K562 (cell line): Measurements from ENCODE around the gene ALKBH7. TPM values are rescaled to one million over a fixed set of nuclear protein-coding genes. Genes with fewer than 3 reads are reported as not detected.
"Not testable (repeated sequence)": the region's sequence is repeated elsewhere in the genome, so short reads cannot be mapped to it uniquely, and the experiment has no call there.

Experiments
- ATAC-seq: fragments of 200-7000 bp; cut with Tn5 transposase; 3 replicates; pipeline ENCODE4 v1.9.1; 2020; ENCODE audit warnings: moderate library complexity
- BruUV-seq: library from RNA; stranded (reverse); fragments of 400-500 nt; replicated peaks from 2 replicates; lab custom pipeline; 2021; lab: Mats Ljungman, UMichigan
- CTCF ChIA-PET: fragments of 300-600 bp; formaldehyde crosslinking; extraction: SDS; loops from one replicate; lab custom pipeline; 2021; ENCODE audit warnings: low intra/inter-chr PET ratio; lab: Yijun Ruan, JAX
- POLR2A ChIA-PET: fragments of 300-600, 350-650 bp; sonication (Branson Sonifier 250); formaldehyde crosslinking; extraction: SDS; loops from one replicate; lab custom pipeline; 2021; ENCODE audit warnings: antibody characterized with exemption, inconsistent platforms; lab: Yijun Ruan, JAX
- DNase-seq, 4 experiments: peaks; one replicate each; pipeline versions ENCODE4 v3.0.0 to v3.0.0-alpha.2; 2011 to 2018; ENCODE audit warnings: low spot score in 3 of 4, mixed read lengths in 3 of 4; ENCODE audit errors: extremely low read depth in 1 of 4
- FAIRE-seq: peaks from 2 replicates; lab custom pipeline; 2011; peaks lifted over from hg19 to GRCh38; lab: Jason Lieb, UNC
- H2AFZ ChIP-seq: 2 replicates; pipeline ENCODE4 v1.6.0; 2011; ENCODE audit warnings: low read depth, low read length, control low read depth, inconsistent platforms
- H3K27ac ChIP-seq: fragments of 200-600 bp; 3 replicates; pipeline ENCODE4 v1.8.0; 2011; ENCODE audit warnings: low read depth, mild to moderate bottlenecking, control low read depth, inconsistent platforms, low read length, moderate library complexity, mixed read lengths; ENCODE audit errors: extremely low read depth
- H3K27me3 ChIP-seq, 2 experiments: fragments of 300-600 bp in 1 of 2; 2 replicates in 1 of 2; 3 replicates in 1 of 2; pipeline versions ENCODE4 v1.6.0 to v1.8.0; 2011; ENCODE audit warnings: inconsistent platforms in 2 of 2, low read length in 2 of 2, mild to moderate bottlenecking in 1 of 2, mixed read lengths in 1 of 2, moderate library complexity in 1 of 2; ENCODE audit not compliant: control insufficient read depth in 2 of 2, insufficient read depth in 2 of 2
- H3K36me3 ChIP-seq: fragments of 300-600 bp; 3 replicates; pipeline ENCODE4 v1.8.0; 2011; ENCODE audit warnings: mild to moderate bottlenecking, low read length, inconsistent platforms; ENCODE audit not compliant: control insufficient read depth, insufficient read depth
- H3K4me1 ChIP-seq, 2 experiments: fragments of 200-600 bp in 1 of 2; replicated peaks in 1 of 2; 2 replicates in 1 of 2; 3 replicates in 1 of 2; pipeline versions ENCODE4 v1.5.1 to v1.8.0; 2011; ENCODE audit warnings: inconsistent platforms in 2 of 2, low read length in 2 of 2, mild to moderate bottlenecking in 1 of 2, mixed read lengths in 1 of 2, moderate library complexity in 1 of 2; ENCODE audit not compliant: control insufficient read depth in 2 of 2, insufficient read depth in 2 of 2
- H3K4me2 ChIP-seq: 2 replicates; pipeline ENCODE4 v1.6.1; 2011; ENCODE audit warnings: low read length, control low read depth, inconsistent platforms, mixed read lengths; ENCODE audit not compliant: insufficient read depth
- H3K4me3 ChIP-seq: fragments of 200-600 bp; sonication (generic), shearing (Covaris generic); 2 replicates; pipeline ENCODE4 v1.5.1; 2016; ENCODE audit warnings: control low read depth, inconsistent platforms
- H3K79me2 ChIP-seq: fragments of 200-600 bp; 3 replicates; pipeline ENCODE4 v1.8.0; 2011; ENCODE audit warnings: low read length, inconsistent platforms; ENCODE audit not compliant: control insufficient read depth, insufficient read depth
- H3K9ac ChIP-seq, 2 experiments: 2 replicates each; pipeline versions ENCODE4 v1.6.0 to v1.6.1; 2011; ENCODE audit warnings: low read depth in 2 of 2, low read length in 2 of 2, control low read depth in 1 of 2, inconsistent platforms in 1 of 2, mild to moderate bottlenecking in 1 of 2, mixed read lengths in 1 of 2; ENCODE audit not compliant: insufficient read depth in 1 of 2
- H3K9me1 ChIP-seq: one replicate; pipeline ENCODE4 v1.6.0; 2011; ENCODE audit warnings: inconsistent platforms, mild to moderate bottlenecking, low read length, moderate library complexity; ENCODE audit not compliant: control insufficient read depth, insufficient read depth
- H3K9me3 ChIP-seq: replicated peaks from 2 replicates; pipeline ENCODE4 v1.5.1; 2011; ENCODE audit warnings: low read depth, low read length, inconsistent platforms; ENCODE audit not compliant: control insufficient read depth, insufficient read depth
- H4K20me1 ChIP-seq: replicated peaks from 2 replicates; pipeline ENCODE4 v1.6.1; 2011; ENCODE audit warnings: low read length, inconsistent platforms, mixed read lengths; ENCODE audit not compliant: control insufficient read depth, insufficient read depth
- BMI1 ChIP-seq: fragments of 150-350 bp; IDR thresholded peaks from 2 replicates; pipeline ENCODE4 v1.6.1; 2014; ENCODE audit warnings: low read length
- CTCF ChIP-seq, 3 experiments: IDR thresholded peaks in 2 of 3; conservative IDR thresholded peaks in 1 of 3; 2 replicates each; pipeline ENCODE4 v1.5.1; 2011 to 2012; ENCODE audit warnings: low read length in 3 of 3, mild to moderate bottlenecking in 3 of 3, control low read depth in 2 of 3, improper control_type of control experiment in 1 of 3, inconsistent platforms in 1 of 3, low read depth in 1 of 3, mixed read lengths in 1 of 3, moderate library complexity in 1 of 3; ENCODE audit not compliant: insufficient read depth in 2 of 3
- CTCFL ChIP-seq: IDR thresholded peaks from 2 replicates; pipeline ENCODE4 v1.6.1; 2011; ENCODE audit warnings: borderline replicate concordance, low read depth, mild to moderate bottlenecking, moderate library complexity, low read length; ENCODE audit not compliant: insufficient read depth, poor library complexity, severe bottlenecking
- PHF21A ChIP-seq: fragments of 450-650 bp; IDR thresholded peaks from 2 replicates; pipeline ENCODE4 v1.6.1; 2017; ENCODE audit warnings: low read depth, borderline replicate concordance
- ZNF384 ChIP-seq: IDR thresholded peaks from 2 replicates; pipeline ENCODE4 v1.6.1; 2012; ENCODE audit warnings: low read depth, low read length, improper control_type of control experiment
- WGBS: fragments of 100-300 bp; shearing (Covaris generic); methylation state at CpG from one replicate; pipeline ENCODE4 v1.1.6; 2016; ENCODE audit warnings: low coverage, mixed read lengths; ENCODE audit not compliant: insufficient coverage; ENCODE audit errors: missing lambda C conversion rate; 5-methylcytosine and 5-hydroxymethylcytosine counted together
- in situ Hi-C: fragments of 300-500 bp; cut with MboI; formaldehyde crosslinking; loops from 4 replicates; pipeline ENCODE4 v1.15.0; 2018; ENCODE audit warnings: inconsistent platforms, mixed read lengths
- intact Hi-C: fragments of 100-400 bp; cut with micrococcal nuclease; formaldehyde crosslinking; loops from 2 replicates; pipeline ENCODE4 v1.14.2; 2022
- polyA plus RNA-seq, 8 experiments: library from polyadenylated mRNA; depleted of rRNA in 4 of 8; stranded (reverse) in 5 of 8; unstranded in 3 of 8; fragments of >200 nt; fragmentation: Nextera tagmentation in 2 of 8; fragmentation: Illumina TruSeq in 1 of 8; extraction: Ambion mirVana in 2 of 8; extraction: Trizol in 1 of 8; gene quantifications; 2 replicates each; pipeline versions ENCODE4 v1.2.1 to v1.2.3, GENCODE V29; 2011 to 2014; ENCODE audit warnings: inconsistent platforms in 1 of 8, missing spikeins in 1 of 8
- total RNA-seq, 7 experiments: library from RNA; depleted of rRNA in 6 of 7; stranded (reverse); fragments of >200 nt in 6 of 7; fragmentation: Illumina TruSeq in 2 of 7; extraction: Trizol in 2 of 7; gene quantifications; 2 replicates each; pipeline versions ENCODE4 v1.2.1 to v1.2.3, GENCODE V29; 2011 to 2021; ENCODE audit warnings: low replicate concordance in 1 of 7

ALKBH7 gene
- total and polyA plus RNA-seq, 9 of the 15 experiments (the other 6 are each of a cell fraction or from before 2014, with no cell fraction given), result 0.69 to 94.8 (median 17.6) TPM

- FAIRE-seq, result no peak
- TF ChIP-seq ZNF384, result peak; percentile 37; the same call in 1 of the 2 replicates
- no peak for TF ChIP-seq BMI1
- no peak for TF ChIP-seq PHF21A
- peak in 2 of 3 experiments; percentile 40 to 47; a peak in 3 of 6 replicates for TF ChIP-seq CTCF (IDR thresholded peaks at IDR 0.05 in 2 of 3, conservative IDR thresholded peaks at IDR 0.05 in 1 of 3; ENCODE audit: insufficient read depth in 2 of 3, low read depth in 1 of 3, low read length in 3 of 3)
- peak; percentile 5 for TF ChIP-seq CTCFL
- TF ChIP-seq, all 486 proteins: peak for 3
- Histone ChIP-seq H3K79me2 (no peaks in the 10 kb centered on the region), H3K4me2 (no peak overlapping the region), H3K36me3 (no peaks in the 10 kb centered on the region), H4K20me1 (no peaks in the 10 kb centered on the region), H3K9me1 (no peaks in the 10 kb centered on the region), H3K27me3 (peaks cover 2 to 9% of the 10 kb centered on the region in 2 experiments; a peak in 4 of 5 replicates), H3K27ac (no peak overlapping the region), H2AFZ (no peak overlapping the region), H3K9ac (no peak overlapping the region), H3K4me1 (peaks cover 6 to 13% of the 10 kb centered on the region in 2 experiments; a peak in 4 of 5 replicates), H3K4me3 (no peak overlapping the region), H3K9me3 (peaks cover 4% of the 10 kb centered on the region; the same call in 1 of the 2 replicates)
- intact Hi-C loops, result no loop called here
- 22% methylated on average over 4 of the region's 4 CpGs for WGBS
- CTCF ChIA-PET, result interaction anchor here (1.0 kb wide), 1 partner anchor 136 kb away, joined by 5 read pairs; no protein-coding TSS in a partner anchor
- ATAC-seq (no peak), DNase-seq (peak in 1 of 4 experiments; percentile 33)
- POLR2A ChIA-PET, result no interaction called here
- BruUV-seq, result no TSS peak
- in situ Hi-C loops, result no loop called here
These were observed 18.4 kb upstream of the ALKBH7 start for GRCh38 chr19:6354098-6354674.

GRCh38 chr19:6355321-6356040 lies 17.1 kb upstream of the ALKBH7 start:
- CTCF ChIA-PET, ATAC-seq, intact Hi-C loops, in situ Hi-C loops, H3K9ac ChIP-seq, H3K27ac ChIP-seq, BruUV-seq, DNase-seq, H3K79me2 ChIP-seq, H3K9me3 ChIP-seq, H4K20me1 ChIP-seq, H2AFZ ChIP-seq, H3K4me3 ChIP-seq, H3K36me3 ChIP-seq, H3K9me1 ChIP-seq, H3K4me2 ChIP-seq, FAIRE-seq, POLR2A ChIA-PET, H3K27me3 ChIP-seq: not testable (repeated sequence)
- WGBS, result 61% methylated on average over 10 of the region's 46 CpGs
- peaks cover 6 to 13% of the 10 kb centered on the region in 2 experiments; a peak in 4 of 5 replicates for H3K4me1 ChIP-seq
